Panc1 (cell line): ENCODE data around the gene BRD1. TPM values are rescaled to one million over a fixed set of nuclear protein-coding genes. Genes with fewer than 3 reads are reported as not detected.

Source experiments
- ATAC-seq: fragments of 200-7000 bp; cut with Tn5 transposase; 2 replicates; pipeline ENCODE4 v1.9.1; 2020; ENCODE audit warnings: mild to moderate bottlenecking, moderate library complexity
- BruUV-seq: library from RNA; stranded (reverse); fragments of 400-500 nt; replicated peaks from 2 replicates; lab custom pipeline; 2021; lab: Mats Ljungman, UMichigan
- CTCF ChIA-PET: fragments of 300-600 bp; sonication (Branson Sonifier 250); formaldehyde crosslinking; loops from one replicate; lab custom pipeline; 2022; ENCODE audit warnings: antibody characterized with exemption; lab: Charles Lee
- POLR2A ChIA-PET: fragments of 300-600 bp; sonication (Branson Sonifier 250); formaldehyde crosslinking; loops from one replicate; lab custom pipeline; 2022; ENCODE audit warnings: antibody characterized with exemption; lab: Charles Lee
- DNase-seq: peaks from one replicate; pipeline ENCODE4 v3.0.0-alpha.2; 2010; ENCODE audit warnings: low read depth, low spot score
- H3K27ac ChIP-seq: 2 replicates; pipeline ENCODE4 v1.5.1; 2011; ENCODE audit warnings: mild to moderate bottlenecking, low read length, inconsistent platforms
- H3K27me3 ChIP-seq: fragments of 200-500 bp; sonication (Bioruptor generic); 2 replicates; pipeline ENCODE4 v1.6.0; 2014; ENCODE audit warnings: low read length, inconsistent platforms; ENCODE audit not compliant: control insufficient read depth, insufficient read depth
- H3K36me3 ChIP-seq: fragments of 200-500 bp; sonication (Bioruptor generic); 2 replicates; pipeline ENCODE4 v1.5.1; 2014; ENCODE audit warnings: inconsistent platforms, mild to moderate bottlenecking, low read length, moderate library complexity; ENCODE audit not compliant: control insufficient read depth, insufficient read depth
- H3K4me1 ChIP-seq: 2 replicates; pipeline ENCODE4 v1.5.1; 2011; ENCODE audit warnings: inconsistent platforms, mild to moderate bottlenecking, low read length, moderate library complexity; ENCODE audit not compliant: control insufficient read depth, insufficient read depth
- H3K4me3 ChIP-seq, 2 experiments: 2 replicates each; pipeline ENCODE4 v1.5.1; 2011 to 2012; ENCODE audit warnings: low read depth in 2 of 2, low read length in 2 of 2, mild to moderate bottlenecking in 2 of 2, inconsistent platforms in 1 of 2, moderate library complexity in 1 of 2
- H3K9me3 ChIP-seq: fragments of 200-500 bp; sonication (Bioruptor generic); 2 replicates; pipeline ENCODE4 v1.5.1; 2014; ENCODE audit warnings: low read depth, mild to moderate bottlenecking, inconsistent platforms, low read length, moderate library complexity; ENCODE audit not compliant: control insufficient read depth, insufficient read depth
- CTCF ChIP-seq: fragments of 450-650 bp; IDR thresholded peaks from 2 replicates; pipeline ENCODE4 v1.5.1; 2017; ENCODE audit warnings: mild to moderate bottlenecking
- POLR2AphosphoS5 ChIP-seq: IDR thresholded peaks from 2 replicates; pipeline ENCODE4 v1.6.1; 2012; ENCODE audit warnings: mild to moderate bottlenecking, low read depth, low read length, moderate library complexity
- REST ChIP-seq, 2 experiments: IDR thresholded peaks; 2 replicates each; pipeline ENCODE4 v1.6.1; 2011 to 2012; ENCODE audit warnings: low read depth in 2 of 2, control low read depth in 1 of 2, low read length in 1 of 2, mild to moderate bottlenecking in 1 of 2, moderate library complexity in 1 of 2; ENCODE audit not compliant: insufficient read depth in 1 of 2
- SIN3A ChIP-seq: IDR thresholded peaks from 2 replicates; pipeline ENCODE4 v1.6.1; 2012; ENCODE audit warnings: low read depth, mild to moderate bottlenecking, low read length, moderate library complexity, borderline replicate concordance; ENCODE audit not compliant: insufficient read depth
- TCF7L2 ChIP-seq: IDR thresholded peaks from 2 replicates; pipeline ENCODE4 v1.6.1; 2011; ENCODE audit warnings: mild to moderate bottlenecking, low read depth, low read length, inconsistent platforms
- in situ Hi-C: cut with HindIII; loops from 2 replicates; pipeline ENCODE4 v1.10.0; 2016; ENCODE audit warnings: low sequenced_read_pairs, low pct_unique_long_range_greater_than_20kb
- intact Hi-C: fragments of 100-400 bp; cut with micrococcal nuclease; formaldehyde crosslinking; loops from one replicate; pipeline ENCODE4 v1.10.0; 2022; ENCODE audit not compliant: unreplicated experiment
- total RNA-seq: library from RNA; stranded (reverse); gene quantifications from one replicate; pipeline ENCODE4 v1.2.1, GENCODE V29; 2021; ENCODE audit not compliant: unreplicated experiment

The BRD1 gene
- total RNA-seq, 1 experiment from 2014 or later: 24.0 TPM

GRCh38 chr22:49726701-49727101, 101.0 kb downstream of the BRD1 start:
- no TSS peak for BruUV-seq
- DNase-seq (no peak), ATAC-seq (no peak)
- Histone ChIP-seq H3K4me1 (no peaks in the 10 kb centered on the region), H3K27me3 (no peaks in the 10 kb centered on the region; the same call in none of the 2 replicates), H3K4me3 (no peak overlapping the region), H3K9me3 (no peaks in the 10 kb centered on the region), H3K36me3 (no peaks in the 10 kb centered on the region), H3K27ac (no peak overlapping the region)
- in situ Hi-C loops: no loop called here
- TF ChIP-seq SIN3A: no peak
- no peak for TF ChIP-seq REST (IDR thresholded peaks at IDR 0.05; ENCODE audit: insufficient read depth in 1 of 2, low read depth in 2 of 2, low read length in 1 of 2)
- TF ChIP-seq POLR2AphosphoS5: no peak
- TF ChIP-seq TCF7L2: no peak
- no peak for TF ChIP-seq CTCF
- CTCF ChIA-PET: interaction anchor here (0.6 kb wide), 1 partner anchor 338 kb away, joined by 3 read pairs; no protein-coding TSS in a partner anchor
- intact Hi-C loops: no loop called here
- POLR2A ChIA-PET: no interaction called here

- no peak for DNase-seq
- ATAC-seq: no peak
- BruUV-seq: no TSS peak
- ChIA-PET POLR2A (no interaction called here), CTCF (interaction anchor here (0.6 kb wide), 1 partner anchor 337 kb away, joined by 3 read pairs; no protein-coding TSS in a partner anchor)
- no peak for TF ChIP-seq REST (IDR thresholded peaks at IDR 0.05; ENCODE audit: insufficient read depth in 1 of 2, low read depth in 2 of 2, low read length in 1 of 2)
- TF ChIP-seq TCF7L2: no peak
- no peak for TF ChIP-seq SIN3A
- no peak for TF ChIP-seq CTCF
- TF ChIP-seq POLR2AphosphoS5: no peak
- in situ Hi-C loops (no loop called here), intact Hi-C loops (no loop called here)
- no peak overlapping the region for H3K27ac ChIP-seq
- no peaks in the 10 kb centered on the region; the same call in none of the 2 replicates for H3K27me3 ChIP-seq
- H3K4me1 ChIP-seq: no peaks in the 10 kb centered on the region
- no peaks in the 10 kb centered on the region for H3K9me3 ChIP-seq
- no peak overlapping the region for H3K4me3 ChIP-seq
- no peaks in the 10 kb centered on the region for H3K36me3 ChIP-seq
Measured at GRCh38 chr22:49726022-49726681, 101.5 kb downstream of the BRD1 start.
